ENCODE results near the gene CD200R1L.

CD200R1L gene

DNA sequence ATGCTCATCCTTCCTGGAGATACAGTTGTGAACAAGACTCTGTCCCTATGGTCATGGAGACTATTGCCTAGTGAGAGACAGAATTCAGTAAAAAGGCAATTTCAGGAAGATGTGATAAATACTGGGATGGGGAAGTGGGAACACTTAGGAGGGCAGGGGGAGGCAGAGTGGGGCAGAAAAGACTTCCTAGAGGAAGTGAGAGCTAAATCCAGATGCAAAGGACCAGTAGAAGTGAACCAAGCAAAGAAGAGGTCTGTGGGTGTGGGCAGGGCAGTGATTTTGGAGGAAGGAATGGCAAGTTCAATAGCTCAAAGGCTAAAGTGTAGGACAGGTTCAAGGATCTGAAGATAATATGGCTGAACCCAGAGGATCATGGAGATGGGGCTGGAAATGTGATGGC, 68.9 kb downstream of the CD200R1L start:
- Histone ChIP-seq H3K27me3 (ENCODE audit: insufficient read depth, poor library complexity, severe bottlenecking) (no peaks in the 10 kb centered on the region), H3K27ac (ENCODE audit: poor library complexity, severe bottlenecking) (peak overlapping the region; percentile 79), H3K36me3 (ENCODE audit: low read depth) (no peaks in the 10 kb centered on the region), H3K9me3 (ENCODE audit: severe bottlenecking) (no peaks in the 10 kb centered on the region), H3K4me1 (ENCODE audit: insufficient read depth, poor library complexity, severe bottlenecking) (peaks cover 59% of the 10 kb centered on the region), H3K4me3 (ENCODE audit: severe bottlenecking) (no peak overlapping the region)
- no peak for ATAC-seq (ENCODE audit: low read depth)
- no peak for DNase-seq (ENCODE audit: low spot score)
- TF ChIP-seq, protein P1, sequence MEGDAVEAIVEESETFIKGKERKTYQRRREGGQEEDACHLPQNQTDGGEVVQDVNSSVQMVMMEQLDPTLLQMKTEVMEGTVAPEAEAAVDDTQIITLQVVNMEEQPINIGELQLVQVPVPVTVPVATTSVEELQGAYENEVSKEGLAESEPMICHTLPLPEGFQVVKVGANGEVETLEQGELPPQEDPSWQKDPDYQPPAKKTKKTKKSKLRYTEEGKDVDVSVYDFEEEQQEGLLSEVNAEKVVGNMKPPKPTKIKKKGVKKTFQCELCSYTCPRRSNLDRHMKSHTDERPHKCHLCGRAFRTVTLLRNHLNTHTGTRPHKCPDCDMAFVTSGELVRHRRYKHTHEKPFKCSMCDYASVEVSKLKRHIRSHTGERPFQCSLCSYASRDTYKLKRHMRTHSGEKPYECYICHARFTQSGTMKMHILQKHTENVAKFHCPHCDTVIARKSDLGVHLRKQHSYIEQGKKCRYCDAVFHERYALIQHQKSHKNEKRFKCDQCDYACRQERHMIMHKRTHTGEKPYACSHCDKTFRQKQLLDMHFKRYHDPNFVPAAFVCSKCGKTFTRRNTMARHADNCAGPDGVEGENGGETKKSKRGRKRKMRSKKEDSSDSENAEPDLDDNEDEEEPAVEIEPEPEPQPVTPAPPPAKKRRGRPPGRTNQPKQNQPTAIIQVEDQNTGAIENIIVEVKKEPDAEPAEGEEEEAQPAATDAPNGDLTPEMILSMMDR (IDR thresholded peaks at IDR 0.05; ENCODE audit: poor library complexity, severe bottlenecking) = no peak

DNA sequence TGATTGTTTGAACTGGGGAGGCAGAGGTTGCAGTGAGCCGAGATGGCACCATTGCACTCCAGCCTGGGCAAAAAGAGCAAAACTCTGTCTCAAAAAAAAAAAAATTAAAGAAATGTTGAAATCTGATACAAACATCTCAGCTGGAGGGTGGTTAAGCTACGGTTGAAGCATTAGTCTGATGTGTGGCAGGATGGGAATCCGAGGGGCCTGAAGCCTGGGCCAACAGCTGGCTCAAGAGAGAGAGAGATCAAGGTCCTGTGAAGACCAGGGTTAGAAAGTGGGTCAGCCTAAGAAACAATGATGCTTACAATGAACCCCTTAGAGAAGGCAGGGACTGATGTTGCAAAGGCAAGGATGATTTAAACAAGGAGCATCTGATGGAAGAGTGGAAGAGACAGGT, 69.8 kb downstream of the CD200R1L start:
- no peak overlapping the region for H3K4me3 ChIP-seq (ENCODE audit: severe bottlenecking)
- DNase-seq (ENCODE audit: low spot score) = no peak
- peaks cover 59% of the 10 kb centered on the region for H3K4me1 ChIP-seq (ENCODE audit: insufficient read depth, poor library complexity, severe bottlenecking)
- no peaks in the 10 kb centered on the region for H3K27me3 ChIP-seq (ENCODE audit: insufficient read depth, poor library complexity, severe bottlenecking)
- ATAC-seq (ENCODE audit: low read depth) = no peak
- H3K27ac ChIP-seq (ENCODE audit: poor library complexity, severe bottlenecking) = peak overlapping the region; percentile 79
- H3K9me3 ChIP-seq (ENCODE audit: severe bottlenecking) = no peaks in the 10 kb centered on the region
- TF ChIP-seq, protein P1 (IDR thresholded peaks at IDR 0.05; ENCODE audit: poor library complexity, severe bottlenecking) = no peak
- H3K36me3 ChIP-seq (ENCODE audit: low read depth) = no peaks in the 10 kb centered on the region

DNA sequence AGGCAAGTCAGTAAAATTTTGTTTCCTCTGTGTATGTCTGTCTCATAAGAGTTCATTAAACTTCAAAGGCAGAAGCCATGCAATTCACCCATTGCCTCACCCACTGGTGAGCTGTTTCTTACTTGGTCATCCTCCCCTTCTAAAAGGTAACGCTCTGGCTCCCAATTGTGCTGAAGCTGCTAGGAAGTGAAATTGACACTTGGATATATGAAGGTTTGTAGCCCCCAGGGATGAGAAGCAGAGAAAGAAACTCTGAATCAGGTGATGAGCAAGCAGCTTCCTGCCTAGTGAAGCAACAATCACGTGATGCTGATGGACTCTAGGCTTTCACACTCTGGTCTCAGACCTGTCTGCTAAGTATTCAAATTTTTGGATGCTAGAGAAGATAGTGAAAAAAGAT, 70.7 kb downstream of the CD200R1L start:
- peak; percentile 40 for ATAC-seq (ENCODE audit: low read depth)

DNA sequence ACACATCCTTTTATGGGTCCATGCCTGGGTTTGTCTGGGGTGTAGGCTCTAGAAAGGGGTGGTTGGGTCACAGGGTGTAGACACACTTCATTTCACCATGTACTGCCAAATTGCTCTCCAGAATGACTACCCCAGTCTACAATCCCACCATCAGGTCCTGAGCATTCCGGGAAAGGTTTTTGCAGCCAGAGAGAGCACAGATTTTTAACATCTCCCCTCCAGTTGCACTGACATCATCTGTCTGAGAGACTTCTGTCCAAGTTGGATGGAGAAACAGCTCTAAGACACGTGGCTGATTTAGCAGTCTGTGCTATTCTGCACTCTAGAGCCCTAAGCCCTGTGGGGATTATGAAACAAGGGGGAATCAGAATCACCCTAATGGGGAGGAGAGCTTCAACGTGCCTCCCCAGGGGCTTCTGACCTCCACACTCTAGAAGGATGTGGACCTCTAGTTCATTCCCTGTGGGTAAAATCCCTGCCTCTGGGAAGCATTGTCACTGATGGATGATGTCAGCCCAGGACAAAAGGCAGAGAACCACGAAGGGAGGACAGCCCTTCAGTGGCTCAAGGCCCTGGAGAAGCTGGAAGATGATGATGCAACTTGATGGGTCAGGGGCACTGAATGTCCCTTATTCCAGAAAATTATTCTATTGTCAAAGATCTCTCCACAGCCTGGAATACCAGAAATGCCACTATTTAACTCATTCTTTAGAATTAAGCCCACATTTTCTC, 71.5 kb downstream of the CD200R1L start:
- Histone ChIP-seq H3K9me3 (ENCODE audit: severe bottlenecking) (no peaks in the 10 kb centered on the region), H3K36me3 (ENCODE audit: low read depth) (no peaks in the 10 kb centered on the region), H3K27ac (ENCODE audit: poor library complexity, severe bottlenecking) (peak overlapping the region; percentile 79), H3K27me3 (ENCODE audit: insufficient read depth, poor library complexity, severe bottlenecking) (no peaks in the 10 kb centered on the region), H3K4me3 (ENCODE audit: severe bottlenecking) (no peak overlapping the region), H3K4me1 (ENCODE audit: insufficient read depth, poor library complexity, severe bottlenecking) (peaks cover 57% of the 10 kb centered on the region)
- ATAC-seq (ENCODE audit: low read depth) = no peak
- TF ChIP-seq, protein P1 (IDR thresholded peaks at IDR 0.05; ENCODE audit: poor library complexity, severe bottlenecking) = no peak
- no peak for DNase-seq (ENCODE audit: low spot score)

More for the DNA sequence above, 70.7 kb downstream of the CD200R1L start:
- Histone ChIP-seq H3K27ac (ENCODE audit: poor library complexity, severe bottlenecking) (peak overlapping the region; percentile 79), H3K4me3 (ENCODE audit: severe bottlenecking) (no peak overlapping the region), H3K27me3 (ENCODE audit: insufficient read depth, poor library complexity, severe bottlenecking) (no peaks in the 10 kb centered on the region), H3K36me3 (ENCODE audit: low read depth) (no peaks in the 10 kb centered on the region), H3K9me3 (ENCODE audit: severe bottlenecking) (no peaks in the 10 kb centered on the region), H3K4me1 (ENCODE audit: insufficient read depth, poor library complexity, severe bottlenecking) (peaks cover 59% of the 10 kb centered on the region)
- TF ChIP-seq, protein P1 (IDR thresholded peaks at IDR 0.05; ENCODE audit: poor library complexity, severe bottlenecking) = no peak
- DNase-seq (ENCODE audit: low spot score) = no peak

DNA sequence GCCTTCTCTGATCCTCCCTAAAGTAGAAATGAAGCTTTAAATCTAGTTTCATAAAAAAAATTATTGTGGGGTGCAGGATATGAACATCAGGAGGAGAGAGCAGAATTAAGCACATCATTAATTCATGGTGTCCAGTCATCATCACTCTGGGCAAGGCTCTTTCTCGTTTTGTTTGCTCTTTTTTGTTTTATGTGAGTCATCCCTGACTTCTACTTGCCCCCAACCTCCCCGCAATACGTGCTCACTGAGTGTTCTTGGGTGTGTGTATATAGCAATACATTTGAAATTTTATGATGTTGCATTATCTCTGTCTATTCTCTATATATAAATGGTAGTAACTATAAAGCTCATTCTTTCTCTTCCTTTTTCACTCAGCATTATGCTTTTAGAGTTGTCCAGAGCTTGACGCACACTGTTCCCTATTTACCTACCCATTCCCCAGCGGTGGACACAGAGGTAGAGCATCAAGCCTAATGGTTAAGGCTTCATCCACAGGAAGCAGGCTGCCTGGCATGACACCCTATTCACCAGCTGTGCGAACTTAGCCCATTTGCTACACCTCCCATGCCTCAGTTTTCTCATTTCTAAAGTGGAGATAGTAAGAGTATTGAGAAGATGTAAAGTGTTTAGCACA, 72.3 kb downstream of the CD200R1L start:
- TF ChIP-seq, protein P1 (IDR thresholded peaks at IDR 0.05; ENCODE audit: poor library complexity, severe bottlenecking) = no peak
- Histone ChIP-seq H3K36me3 (ENCODE audit: low read depth) (no peaks in the 10 kb centered on the region), H3K27ac (ENCODE audit: poor library complexity, severe bottlenecking) (peak overlapping the region; percentile 79), H3K9me3 (ENCODE audit: severe bottlenecking) (no peaks in the 10 kb centered on the region), H3K4me1 (ENCODE audit: insufficient read depth, poor library complexity, severe bottlenecking) (peaks cover 55% of the 10 kb centered on the region), H3K4me3 (ENCODE audit: severe bottlenecking) (no peak overlapping the region), H3K27me3 (ENCODE audit: insufficient read depth, poor library complexity, severe bottlenecking) (no peaks in the 10 kb centered on the region)
- peak; percentile 76 for ATAC-seq (ENCODE audit: low read depth)
- peak; percentile 81 for DNase-seq (ENCODE audit: low spot score)
